Measurements from ENCODE around the gene SLC24A3.

The SLC24A3 gene

DNA sequence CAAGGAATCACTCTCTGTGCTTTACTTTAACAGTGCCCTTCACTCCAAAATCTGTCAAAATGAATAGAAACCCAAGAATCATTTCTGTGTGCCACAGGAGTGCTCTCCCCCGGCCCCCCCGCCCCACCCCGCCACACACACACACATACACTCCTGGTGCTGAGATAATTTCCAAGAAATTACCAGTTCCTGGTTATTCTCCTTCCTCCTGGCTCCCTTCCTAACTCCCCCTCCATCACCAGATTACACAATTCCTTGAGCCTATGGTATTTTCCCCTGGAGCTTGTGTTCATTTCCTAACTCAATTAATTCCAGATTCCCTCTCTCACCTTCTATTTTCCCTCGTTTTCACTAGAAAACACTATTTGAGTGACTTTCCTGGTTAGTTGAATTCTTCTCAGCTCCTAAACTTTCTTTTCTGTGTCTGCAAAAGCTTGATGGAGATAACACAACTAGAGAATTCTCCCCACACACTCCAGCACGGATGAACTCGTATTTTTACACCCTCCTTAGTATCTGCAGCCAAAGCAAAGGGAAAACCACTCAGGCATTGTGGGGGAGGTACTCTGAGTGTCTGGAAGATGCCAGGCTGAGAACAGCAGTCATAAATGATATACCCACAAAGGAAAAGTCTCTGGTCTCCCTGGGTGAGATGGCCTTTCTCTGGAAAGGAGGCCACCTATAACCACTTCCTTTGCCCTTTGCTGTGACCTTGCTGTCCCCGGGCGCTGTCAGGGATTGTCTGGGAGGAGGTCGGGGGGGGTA is 1.9 kb upstream of the SLC24A3 start:
- no peak overlapping the region for H3K4me3 ChIP-seq (ENCODE audit: low read length)
- no peaks in the 10 kb centered on the region for H3K9me2 ChIP-seq (replicated peaks; ENCODE audit: control insufficient read depth, low read length)
- H3K36me3 ChIP-seq (ENCODE audit: control insufficient read depth, low read length) = no peaks in the 10 kb centered on the region
- no peaks in the 10 kb centered on the region for H3K4me1 ChIP-seq (ENCODE audit: control insufficient read depth, low read length)
- no peaks in the 10 kb centered on the region for H3K27me3 ChIP-seq (ENCODE audit: control insufficient read depth, low read length)
- H4K20me1 ChIP-seq (ENCODE audit: control insufficient read depth, insufficient read depth, low read depth, low read length) = no peaks in the 10 kb centered on the region
- no peaks in the 10 kb centered on the region for H3K79me2 ChIP-seq (ENCODE audit: control insufficient read depth, low read length)
- no peaks in the 10 kb centered on the region for H3K9me3 ChIP-seq (ENCODE audit: control insufficient read depth, insufficient read depth, low read length)
- H3K27ac ChIP-seq (ENCODE audit: low read depth, low read length) = no peak overlapping the region
- no peaks in the 10 kb centered on the region for H3F3A ChIP-seq (ENCODE audit: control insufficient read depth, insufficient read depth)
- no peak overlapping the region for H3K4me2 ChIP-seq (ENCODE audit: low read length)
- TF ChIP-seq EZH2phosphoT487 (IDR thresholded peaks at IDR 0.05; ENCODE audit: borderline replicate concordance, low read length) = no peak
- TF ChIP-seq, protein P1, sequence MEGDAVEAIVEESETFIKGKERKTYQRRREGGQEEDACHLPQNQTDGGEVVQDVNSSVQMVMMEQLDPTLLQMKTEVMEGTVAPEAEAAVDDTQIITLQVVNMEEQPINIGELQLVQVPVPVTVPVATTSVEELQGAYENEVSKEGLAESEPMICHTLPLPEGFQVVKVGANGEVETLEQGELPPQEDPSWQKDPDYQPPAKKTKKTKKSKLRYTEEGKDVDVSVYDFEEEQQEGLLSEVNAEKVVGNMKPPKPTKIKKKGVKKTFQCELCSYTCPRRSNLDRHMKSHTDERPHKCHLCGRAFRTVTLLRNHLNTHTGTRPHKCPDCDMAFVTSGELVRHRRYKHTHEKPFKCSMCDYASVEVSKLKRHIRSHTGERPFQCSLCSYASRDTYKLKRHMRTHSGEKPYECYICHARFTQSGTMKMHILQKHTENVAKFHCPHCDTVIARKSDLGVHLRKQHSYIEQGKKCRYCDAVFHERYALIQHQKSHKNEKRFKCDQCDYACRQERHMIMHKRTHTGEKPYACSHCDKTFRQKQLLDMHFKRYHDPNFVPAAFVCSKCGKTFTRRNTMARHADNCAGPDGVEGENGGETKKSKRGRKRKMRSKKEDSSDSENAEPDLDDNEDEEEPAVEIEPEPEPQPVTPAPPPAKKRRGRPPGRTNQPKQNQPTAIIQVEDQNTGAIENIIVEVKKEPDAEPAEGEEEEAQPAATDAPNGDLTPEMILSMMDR (IDR thresholded peaks at IDR 0.05; ENCODE audit: low read depth, low read length, poor library complexity, severe bottlenecking) = no peak

DNA sequence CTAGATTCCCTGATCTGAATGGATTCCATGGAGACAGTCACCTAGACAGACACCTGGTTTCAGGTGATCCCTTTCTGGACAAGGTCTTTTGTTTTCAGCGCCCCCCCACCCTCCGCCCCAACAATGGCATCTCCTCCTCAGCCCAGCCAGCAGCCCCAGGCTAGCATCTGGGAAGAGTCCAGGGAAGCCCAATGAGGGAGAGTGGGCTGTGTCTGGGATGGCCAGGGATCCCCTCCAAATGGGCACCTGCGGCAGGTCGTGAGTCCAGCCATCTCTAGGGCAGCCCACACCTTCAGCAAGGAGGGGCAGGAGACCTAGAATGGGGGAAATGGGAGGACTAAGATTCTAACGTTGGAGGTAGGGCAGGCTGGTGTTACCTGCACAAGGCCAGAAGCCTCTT is 1.2 kb upstream of the SLC24A3 start:
- no peaks in the 10 kb centered on the region for H3K27me3 ChIP-seq (ENCODE audit: control insufficient read depth, low read length)
- TF ChIP-seq EZH2phosphoT487 (IDR thresholded peaks at IDR 0.05; ENCODE audit: borderline replicate concordance, low read length) = no peak
- TF ChIP-seq, protein P1 (IDR thresholded peaks at IDR 0.05; ENCODE audit: low read depth, low read length, poor library complexity, severe bottlenecking) = no peak

DNA sequence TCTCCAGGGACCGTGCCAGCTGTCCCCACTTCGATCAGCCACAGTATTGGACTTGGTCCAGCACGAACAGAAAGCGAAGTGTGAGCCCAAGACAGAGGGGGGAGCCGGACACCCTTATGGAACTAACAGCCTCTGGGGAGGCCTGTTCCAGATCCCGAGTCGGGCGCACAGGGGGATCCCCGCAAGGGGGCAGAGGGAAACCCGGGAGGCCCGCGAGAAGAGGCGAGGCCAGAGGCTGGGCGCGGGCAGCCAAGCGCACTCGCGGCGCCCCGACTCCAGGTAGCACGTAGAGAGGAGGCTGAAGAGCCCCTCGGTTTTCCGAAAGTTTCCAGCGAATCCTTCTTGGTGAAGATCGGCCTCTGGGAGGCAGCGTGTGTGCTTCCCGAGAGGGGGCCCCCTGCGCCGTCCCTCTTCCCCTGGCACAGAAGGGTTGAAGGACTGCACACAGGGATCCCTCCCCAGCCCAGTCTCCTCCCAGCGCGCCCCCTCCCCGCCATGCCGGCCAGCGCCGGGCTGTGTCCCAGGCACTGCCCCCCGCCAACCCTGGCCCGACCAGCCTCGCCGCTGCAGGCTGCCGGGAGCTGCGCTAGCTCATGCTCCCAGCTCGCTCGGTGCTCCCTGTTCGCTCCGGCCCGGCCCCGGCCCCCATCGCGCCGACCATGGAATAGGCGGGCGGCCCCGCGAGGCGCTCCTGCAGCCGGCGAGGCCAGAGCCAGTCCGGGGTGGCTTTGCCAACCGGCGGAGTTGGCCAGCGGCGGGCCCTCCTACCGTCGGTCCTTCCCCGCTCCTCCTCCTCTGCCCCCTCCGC is 577 bp upstream of the SLC24A3 start:
- Histone ChIP-seq H3K27ac (ENCODE audit: low read depth, low read length) (no peak overlapping the region), H3K4me2 (ENCODE audit: low read length) (no peak overlapping the region), H3K9me2 (replicated peaks; ENCODE audit: control insufficient read depth, low read length) (no peaks in the 10 kb centered on the region), H3K4me1 (ENCODE audit: control insufficient read depth, low read length) (no peaks in the 10 kb centered on the region), H3F3A (ENCODE audit: control insufficient read depth, insufficient read depth) (no peaks in the 10 kb centered on the region), H3K27me3 (ENCODE audit: control insufficient read depth, low read length) (no peaks in the 10 kb centered on the region), H3K4me3 (ENCODE audit: low read length) (no peak overlapping the region), H4K20me1 (ENCODE audit: control insufficient read depth, insufficient read depth, low read depth, low read length) (no peaks in the 10 kb centered on the region), H3K79me2 (ENCODE audit: control insufficient read depth, low read length) (no peaks in the 10 kb centered on the region), H3K9me3 (ENCODE audit: control insufficient read depth, insufficient read depth, low read length) (no peaks in the 10 kb centered on the region), H3K36me3 (ENCODE audit: control insufficient read depth, low read length) (no peaks in the 10 kb centered on the region)
- TF ChIP-seq, protein P1 (IDR thresholded peaks at IDR 0.05; ENCODE audit: low read depth, low read length, poor library complexity, severe bottlenecking) = no peak
- TF ChIP-seq EZH2phosphoT487 (IDR thresholded peaks at IDR 0.05; ENCODE audit: borderline replicate concordance, low read length) = no peak

More for the DNA sequence above, 1.2 kb upstream of the SLC24A3 start:
- Histone ChIP-seq H3K4me2 (ENCODE audit: low read length) (no peak overlapping the region), H3F3A (ENCODE audit: control insufficient read depth, insufficient read depth) (no peaks in the 10 kb centered on the region), H3K4me3 (ENCODE audit: low read length) (no peak overlapping the region), H3K4me1 (ENCODE audit: control insufficient read depth, low read length) (no peaks in the 10 kb centered on the region), H3K9me2 (replicated peaks; ENCODE audit: control insufficient read depth, low read length) (no peaks in the 10 kb centered on the region), H3K79me2 (ENCODE audit: control insufficient read depth, low read length) (no peaks in the 10 kb centered on the region), H3K36me3 (ENCODE audit: control insufficient read depth, low read length) (no peaks in the 10 kb centered on the region), H4K20me1 (ENCODE audit: control insufficient read depth, insufficient read depth, low read depth, low read length) (no peaks in the 10 kb centered on the region), H3K27ac (ENCODE audit: low read depth, low read length) (no peak overlapping the region), H3K9me3 (ENCODE audit: control insufficient read depth, insufficient read depth, low read length) (no peaks in the 10 kb centered on the region)

Data from DOHH2 (cell line).